GM23338 (cell line): Measurements from ENCODE around the gene ZDHHC13. TPM values are rescaled to one million over a fixed set of nuclear protein-coding genes. Genes with fewer than 3 reads are reported as not detected.

Source experiments
- ATAC-seq: fragments of 200-7000 bp; cut with Tn5 transposase; 3 replicates; pipeline ENCODE4 v1.9.1; 2020
- DNase-seq: peaks from one replicate; pipeline ENCODE4 v3.0.0-alpha.2; 2015; ENCODE audit warnings: low spot score
- H2AFZ ChIP-seq: fragments of 200-600 bp; sonication (generic); 2 replicates; pipeline ENCODE4 v1.8.0; 2016; ENCODE audit warnings: antibody characterized with exemption, mild to moderate bottlenecking, moderate library complexity
- H3F3A ChIP-seq: fragments of 200-600 bp; sonication (generic); replicated peaks from 2 replicates; pipeline ENCODE4 v1.8.0; 2017; ENCODE audit warnings: antibody characterized with exemption, mixed run types, low read depth
- H3K27ac ChIP-seq: fragments of 200-600 bp; sonication (generic); 2 replicates; pipeline ENCODE4 v1.6.1; 2016; ENCODE audit warnings: low read depth
- H3K27me3 ChIP-seq: fragments of 200-600 bp; sonication (generic); 2 replicates; pipeline ENCODE4 v1.8.0; 2016; ENCODE audit warnings: mild to moderate bottlenecking, mixed run types, moderate library complexity; ENCODE audit not compliant: insufficient read depth
- H3K36me3 ChIP-seq: fragments of 200-600 bp; sonication (generic); 2 replicates; pipeline ENCODE4 v1.8.0; 2016; ENCODE audit warnings: mild to moderate bottlenecking; ENCODE audit not compliant: insufficient read depth
- H3K4me1 ChIP-seq: fragments of 200-600 bp; sonication (generic); 2 replicates; pipeline ENCODE4 v1.8.0; 2016; ENCODE audit warnings: mild to moderate bottlenecking, moderate library complexity; ENCODE audit not compliant: insufficient read depth
- H3K4me2 ChIP-seq: fragments of 200-600 bp; sonication (generic); 2 replicates; pipeline ENCODE4 v1.7.1; 2017; ENCODE audit warnings: mixed run types
- H3K4me3 ChIP-seq: fragments of 200-600 bp; sonication (generic); 2 replicates; pipeline ENCODE4 v1.6.1; 2016; ENCODE audit warnings: mixed run types
- H3K79me2 ChIP-seq: fragments of 200-600 bp; sonication (generic); replicated peaks from 2 replicates; pipeline ENCODE4 v1.8.0; 2017; ENCODE audit warnings: mild to moderate bottlenecking; ENCODE audit not compliant: insufficient read depth
- H3K9me2 ChIP-seq: fragments of 200-600 bp; sonication (generic); 2 replicates; pipeline ENCODE4 v1.8.0; 2017; ENCODE audit not compliant: insufficient read depth
- H4K20me1 ChIP-seq: fragments of 200-600 bp; sonication (generic); replicated peaks from 2 replicates; pipeline ENCODE4 v1.8.0; 2017; ENCODE audit warnings: mild to moderate bottlenecking; ENCODE audit not compliant: insufficient read depth
- H3K27ac Mint-ChIP-seq: 2 replicates; pipeline ENCODE4 v1.8.0; 2020; ENCODE audit warnings: inconsistent platforms, mild to moderate bottlenecking, moderate library complexity, mixed read lengths
- H3K27me3 Mint-ChIP-seq: 3 replicates; pipeline ENCODE4 v1.8.0; 2022; ENCODE audit warnings: low read depth, mild to moderate bottlenecking, moderate library complexity, mixed read lengths, inconsistent platforms; ENCODE audit not compliant: insufficient read depth, poor library complexity
- H3K36me3 Mint-ChIP-seq: 3 replicates; pipeline ENCODE4 v1.8.0; 2021; ENCODE audit warnings: low read depth, mild to moderate bottlenecking, inconsistent platforms, moderate library complexity, mixed read lengths
- H3K4me1 Mint-ChIP-seq: 3 replicates; pipeline ENCODE4 v1.8.0; 2020; ENCODE audit warnings: mild to moderate bottlenecking, inconsistent platforms, mixed read lengths
- H3K4me3 Mint-ChIP-seq: 3 replicates; pipeline ENCODE4 v1.8.0; 2021; ENCODE audit warnings: moderate library complexity, mild to moderate bottlenecking, inconsistent platforms, mixed read lengths
- H3K9me3 Mint-ChIP-seq: 3 replicates; pipeline ENCODE4 v1.8.0; 2020; ENCODE audit warnings: moderate library complexity, mild to moderate bottlenecking, inconsistent platforms, mixed read lengths
- CREB1 ChIP-seq: fragments of 250-450 bp; sonication (Bioruptor Pico); IDR thresholded peaks from 2 replicates; pipeline ENCODE4 v1.5.0; 2020; ENCODE audit warnings: low read depth, mild to moderate bottlenecking, moderate library complexity
- EZH2 ChIP-seq: fragments of 200-600 bp; sonication (generic); IDR thresholded peaks from one replicate; pipeline ENCODE4 v1.8.0; 2017; ENCODE audit warnings: antibody characterized with exemption, mild to moderate bottlenecking, low read depth; ENCODE audit not compliant: unreplicated experiment
- JUNB ChIP-seq: IDR thresholded peaks from one replicate; pipeline ENCODE4 v1.6.1; 2016; ENCODE audit warnings: antibody characterized with exemption; ENCODE audit not compliant: unreplicated experiment
- NANOG ChIP-seq: IDR thresholded peaks from 2 replicates; pipeline ENCODE4 v1.6.1; 2016; ENCODE audit warnings: antibody characterized with exemption, borderline replicate concordance
- POLR2AphosphoS5 ChIP-seq: IDR thresholded peaks from 2 replicates; pipeline ENCODE4 v1.6.1; 2016; ENCODE audit warnings: antibody characterized with exemption, low read depth
- ZNF114 ChIP-seq: fragments of 250-450 bp; sonication (Bioruptor Pico); IDR thresholded peaks from 2 replicates; pipeline ENCODE4 v1.5.0; 2020; ENCODE audit warnings: mild to moderate bottlenecking, moderate library complexity
- polyA plus RNA-seq: library from polyadenylated mRNA; unstranded; fragments of >200 nt; fragmentation: Nextera tagmentation; extraction: Ambion mirVana; gene quantifications from 2 replicates; pipeline ENCODE4 v1.2.1, GENCODE V29; 2016
- total RNA-seq: library from RNA; depleted of rRNA; stranded (reverse); fragments of >200 nt; shearing (Covaris generic); gene quantifications from 2 replicates; pipeline ENCODE4 v1.2.3, GENCODE V29; 2014
- TF ChIP-seq, protein P1 (sequence below): IDR thresholded peaks from one replicate; pipeline ENCODE4 v1.6.1; 2018; ENCODE audit warnings: antibody characterized with exemption; ENCODE audit not compliant: unreplicated experiment
- TF ChIP-seq, protein P2 (sequence below), 2 experiments: fragments of 200-600 bp in 1 of 2; sonication (generic) in 1 of 2; conservative IDR thresholded peaks; 2 replicates each; pipeline versions ENCODE4 v1.5.1 to v1.6.1; 2016 to 2017; ENCODE audit warnings: antibody characterized with exemption in 2 of 2, low read depth in 2 of 2, mild to moderate bottlenecking in 2 of 2, moderate library complexity in 1 of 2
- TF ChIP-seq, protein P3 (sequence below): IDR thresholded peaks from 2 replicates; pipeline ENCODE4 v1.6.1; 2016; ENCODE audit warnings: antibody characterized with exemption

ZDHHC13 gene
- total and polyA plus RNA-seq, 2 experiments from 2014 or later = 21.0 to 27.7 TPM

DNA sequence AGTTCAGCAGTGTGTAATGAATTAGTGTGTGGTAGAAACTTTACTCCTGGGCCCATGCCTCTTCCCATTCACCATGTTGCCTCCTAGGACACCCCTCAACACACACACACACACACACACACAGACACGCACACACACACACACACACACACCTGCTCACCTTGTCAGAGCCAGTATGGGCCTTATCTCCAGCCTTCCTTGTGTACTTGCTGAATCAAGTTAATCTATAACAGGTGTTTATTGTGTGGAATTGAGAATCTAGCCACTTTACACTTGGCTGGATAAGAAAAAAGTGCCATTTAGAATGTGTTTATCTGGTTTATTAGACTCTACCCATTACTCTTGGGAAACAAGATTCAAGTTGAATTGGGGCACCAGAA, 14.5 kb upstream of the ZDHHC13 start:
- no peaks in the 10 kb centered on the region for H3K27me3 ChIP-seq
- H3K27ac ChIP-seq = no peak overlapping the region
- no peaks in the 10 kb centered on the region for H3K79me2 ChIP-seq
- no peak overlapping the region for H3K4me3 ChIP-seq
- H3K4me1 Mint-ChIP-seq = peaks cover 13% of the 10 kb centered on the region
- no peaks in the 10 kb centered on the region for H3F3A ChIP-seq
- no peaks in the 10 kb centered on the region for H3K9me3 Mint-ChIP-seq
- DNase-seq (no peak), ATAC-seq (no peak)
- TF ChIP-seq, protein P1, sequence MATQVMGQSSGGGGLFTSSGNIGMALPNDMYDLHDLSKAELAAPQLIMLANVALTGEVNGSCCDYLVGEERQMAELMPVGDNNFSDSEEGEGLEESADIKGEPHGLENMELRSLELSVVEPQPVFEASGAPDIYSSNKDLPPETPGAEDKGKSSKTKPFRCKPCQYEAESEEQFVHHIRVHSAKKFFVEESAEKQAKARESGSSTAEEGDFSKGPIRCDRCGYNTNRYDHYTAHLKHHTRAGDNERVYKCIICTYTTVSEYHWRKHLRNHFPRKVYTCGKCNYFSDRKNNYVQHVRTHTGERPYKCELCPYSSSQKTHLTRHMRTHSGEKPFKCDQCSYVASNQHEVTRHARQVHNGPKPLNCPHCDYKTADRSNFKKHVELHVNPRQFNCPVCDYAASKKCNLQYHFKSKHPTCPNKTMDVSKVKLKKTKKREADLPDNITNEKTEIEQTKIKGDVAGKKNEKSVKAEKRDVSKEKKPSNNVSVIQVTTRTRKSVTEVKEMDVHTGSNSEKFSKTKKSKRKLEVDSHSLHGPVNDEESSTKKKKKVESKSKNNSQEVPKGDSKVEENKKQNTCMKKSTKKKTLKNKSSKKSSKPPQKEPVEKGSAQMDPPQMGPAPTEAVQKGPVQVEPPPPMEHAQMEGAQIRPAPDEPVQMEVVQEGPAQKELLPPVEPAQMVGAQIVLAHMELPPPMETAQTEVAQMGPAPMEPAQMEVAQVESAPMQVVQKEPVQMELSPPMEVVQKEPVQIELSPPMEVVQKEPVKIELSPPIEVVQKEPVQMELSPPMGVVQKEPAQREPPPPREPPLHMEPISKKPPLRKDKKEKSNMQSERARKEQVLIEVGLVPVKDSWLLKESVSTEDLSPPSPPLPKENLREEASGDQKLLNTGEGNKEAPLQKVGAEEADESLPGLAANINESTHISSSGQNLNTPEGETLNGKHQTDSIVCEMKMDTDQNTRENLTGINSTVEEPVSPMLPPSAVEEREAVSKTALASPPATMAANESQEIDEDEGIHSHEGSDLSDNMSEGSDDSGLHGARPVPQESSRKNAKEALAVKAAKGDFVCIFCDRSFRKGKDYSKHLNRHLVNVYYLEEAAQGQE = no peak
- TF ChIP-seq, protein P2, sequence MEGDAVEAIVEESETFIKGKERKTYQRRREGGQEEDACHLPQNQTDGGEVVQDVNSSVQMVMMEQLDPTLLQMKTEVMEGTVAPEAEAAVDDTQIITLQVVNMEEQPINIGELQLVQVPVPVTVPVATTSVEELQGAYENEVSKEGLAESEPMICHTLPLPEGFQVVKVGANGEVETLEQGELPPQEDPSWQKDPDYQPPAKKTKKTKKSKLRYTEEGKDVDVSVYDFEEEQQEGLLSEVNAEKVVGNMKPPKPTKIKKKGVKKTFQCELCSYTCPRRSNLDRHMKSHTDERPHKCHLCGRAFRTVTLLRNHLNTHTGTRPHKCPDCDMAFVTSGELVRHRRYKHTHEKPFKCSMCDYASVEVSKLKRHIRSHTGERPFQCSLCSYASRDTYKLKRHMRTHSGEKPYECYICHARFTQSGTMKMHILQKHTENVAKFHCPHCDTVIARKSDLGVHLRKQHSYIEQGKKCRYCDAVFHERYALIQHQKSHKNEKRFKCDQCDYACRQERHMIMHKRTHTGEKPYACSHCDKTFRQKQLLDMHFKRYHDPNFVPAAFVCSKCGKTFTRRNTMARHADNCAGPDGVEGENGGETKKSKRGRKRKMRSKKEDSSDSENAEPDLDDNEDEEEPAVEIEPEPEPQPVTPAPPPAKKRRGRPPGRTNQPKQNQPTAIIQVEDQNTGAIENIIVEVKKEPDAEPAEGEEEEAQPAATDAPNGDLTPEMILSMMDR (conservative IDR thresholded peaks at IDR 0.05; ENCODE audit: low read depth in 2 of 2) = no peak
- TF ChIP-seq, protein P3, sequence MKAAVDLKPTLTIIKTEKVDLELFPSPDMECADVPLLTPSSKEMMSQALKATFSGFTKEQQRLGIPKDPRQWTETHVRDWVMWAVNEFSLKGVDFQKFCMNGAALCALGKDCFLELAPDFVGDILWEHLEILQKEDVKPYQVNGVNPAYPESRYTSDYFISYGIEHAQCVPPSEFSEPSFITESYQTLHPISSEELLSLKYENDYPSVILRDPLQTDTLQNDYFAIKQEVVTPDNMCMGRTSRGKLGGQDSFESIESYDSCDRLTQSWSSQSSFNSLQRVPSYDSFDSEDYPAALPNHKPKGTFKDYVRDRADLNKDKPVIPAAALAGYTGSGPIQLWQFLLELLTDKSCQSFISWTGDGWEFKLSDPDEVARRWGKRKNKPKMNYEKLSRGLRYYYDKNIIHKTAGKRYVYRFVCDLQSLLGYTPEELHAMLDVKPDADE = no peak
- no peak for TF ChIP-seq ZNF114 (CRISPR knock-in tag)
- H3K36me3 ChIP-seq = no peaks in the 10 kb centered on the region
- no peak overlapping the region for H3K27ac Mint-ChIP-seq
- no peak overlapping the region for H2AFZ ChIP-seq
- H3K4me2 ChIP-seq = no peak overlapping the region
- H3K9me2 ChIP-seq = peaks cover 14% of the 10 kb centered on the region
- H3K27me3 Mint-ChIP-seq = no peaks in the 10 kb centered on the region
- no peaks in the 10 kb centered on the region for H4K20me1 ChIP-seq
- peaks cover 10% of the 10 kb centered on the region; the same call in 1 of the 2 replicates for H3K4me1 ChIP-seq
- no peak overlapping the region for H3K4me3 Mint-ChIP-seq
- H3K36me3 Mint-ChIP-seq = no peaks in the 10 kb centered on the region

DNA sequence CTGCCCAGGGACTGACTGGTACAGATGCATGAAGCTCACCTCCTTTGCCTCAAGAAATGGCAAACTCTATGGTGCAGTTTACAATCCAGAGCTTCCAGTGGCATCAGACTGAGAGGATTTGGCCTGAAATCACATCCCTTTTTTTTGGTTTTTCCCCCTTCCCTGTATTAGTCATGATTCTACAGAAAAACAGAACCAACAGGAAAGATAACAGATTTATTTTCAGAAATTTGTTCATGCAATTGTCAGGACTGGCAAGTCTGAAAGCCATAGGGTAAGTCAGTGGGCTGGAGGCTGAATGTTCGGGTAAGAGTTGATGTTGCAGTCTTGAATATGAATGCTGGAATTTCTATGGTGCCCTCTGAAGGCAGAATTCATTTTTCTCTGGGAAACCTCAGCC, 12.0 kb upstream of the ZDHHC13 start:
- DNase-seq = no peak
- Mint-ChIP-seq H3K27ac (no peak overlapping the region; the same call in 1 of the 2 replicates), H3K4me3 (no peak overlapping the region), H3K36me3 (no peaks in the 10 kb centered on the region), H3K27me3 (peaks cover 2% of the 10 kb centered on the region), H3K4me1 (peaks cover 13% of the 10 kb centered on the region), H3K9me3 (no peaks in the 10 kb centered on the region)
- Histone ChIP-seq H3K79me2 (no peaks in the 10 kb centered on the region), H3K36me3 (no peaks in the 10 kb centered on the region), H3F3A (no peaks in the 10 kb centered on the region), H3K27me3 (no peaks in the 10 kb centered on the region), H4K20me1 (no peaks in the 10 kb centered on the region), H3K4me3 (no peak overlapping the region), H2AFZ (no peak overlapping the region; the same call in 1 of the 2 replicates), H3K4me1 (peaks cover 10% of the 10 kb centered on the region; the same call in 1 of the 2 replicates), H3K9me2 (peaks cover 14% of the 10 kb centered on the region), H3K27ac (no peak overlapping the region), H3K4me2 (no peak overlapping the region)
- no peak for ATAC-seq
- TF ChIP-seq JUNB = no peak
- TF ChIP-seq CREB1 (CRISPR knock-in tag) = no peak
- TF ChIP-seq, protein P3 = no peak
- no peak for TF ChIP-seq NANOG
- TF ChIP-seq EZH2 = no peak
- no peak for TF ChIP-seq POLR2AphosphoS5
- TF ChIP-seq ZNF114 (CRISPR knock-in tag) = no peak
